Aorta (tissue), 5 donors: ENCODE measurements around the gene RIN1. TPM values are rescaled to one million over a fixed set of nuclear protein-coding genes. Genes with fewer than 3 reads are reported as not detected.

Experiments used
- ATAC-seq: fragments of 200-7000 bp; cut with Tn5 transposase; one replicate; pipeline ENCODE4 v1.9.1; 2022; ENCODE audit warnings: moderate library complexity; ENCODE audit not compliant: low FRiP score
- DNase-seq, 2 donors: peaks; one replicate each; pipeline ENCODE4 v3.0.0-alpha.2; 2020
- H3K27ac ChIP-seq, 2 donors: one replicate each; pipeline ENCODE4 v1.5.1; 2013; ENCODE audit warnings: low read length in 2 of 2, mild to moderate bottlenecking in 2 of 2, moderate library complexity in 2 of 2, control low read depth in 1 of 2, inconsistent platforms in 1 of 2, low read depth in 1 of 2
- H3K27me3 ChIP-seq, 2 donors: one replicate each; pipeline ENCODE4 v1.6.1; 2013; ENCODE audit warnings: control low read depth in 1 of 2, low read length in 1 of 2, mild to moderate bottlenecking in 1 of 2, moderate library complexity in 1 of 2; ENCODE audit not compliant: insufficient read depth in 2 of 2, control insufficient read depth in 1 of 2
- H3K36me3 ChIP-seq, 2 donors: one replicate each; pipeline ENCODE4 v1.6.1; 2013; ENCODE audit warnings: control low read depth in 1 of 2, low read length in 1 of 2, mild to moderate bottlenecking in 1 of 2; ENCODE audit not compliant: insufficient read depth in 2 of 2, control insufficient read depth in 1 of 2
- H3K4me1 ChIP-seq, 2 donors: one replicate each; pipeline ENCODE4 v1.6.1; 2013; ENCODE audit warnings: low read length in 2 of 2, control low read depth in 1 of 2, mild to moderate bottlenecking in 1 of 2, moderate library complexity in 1 of 2; ENCODE audit not compliant: insufficient read depth in 2 of 2, control insufficient read depth in 1 of 2
- H3K4me3 ChIP-seq, 2 donors: one replicate each; pipeline ENCODE4 v1.5.1; 2013; ENCODE audit warnings: low read length in 2 of 2, control low read depth in 1 of 2, mild to moderate bottlenecking in 1 of 2
- H3K9me3 ChIP-seq: one replicate; pipeline ENCODE4 v1.6.1; 2013; ENCODE audit warnings: mild to moderate bottlenecking, low read length; ENCODE audit not compliant: control insufficient read depth
- WGBS, 2 donors: extraction: QIAGEN DNeasy Blood & Tissue Kit; methylation state at CpG; one replicate each; pipeline ENCODE4 v1.1.7; 2013; 5-methylcytosine and 5-hydroxymethylcytosine counted together
- intact Hi-C, 2 donors: fragments of 100-400 bp; cut with DNase I; formaldehyde crosslinking; loops; one replicate each; pipeline versions ENCODE4 v1.14.2 to v1.15.0; 2022
- polyA plus RNA-seq, 2 donors: library from polyadenylated mRNA; stranded (reverse); fragments of 200-250 nt; gene quantifications; one replicate each; pipeline ENCODE4 v1.2.3, GENCODE V29; 2013
- total RNA-seq, 2 donors: library from RNA; stranded (reverse); fragmentation: NEBNext Ultra II Directional; extraction: Animal tissue kit (Norgen Biotek cat#: 25700); gene quantifications; one replicate each; pipeline ENCODE4 v1.2.1, GENCODE V29; 2021
- donor health status: healthy with polysubstance abuse.
- donor health status: Bipolar disorder and iron deficiency.
- donor health status: DM: no; HTN: no; CAD: no.
- donor health status: DM: no; HTN: no; CAD: no.
- donor health status: DM: yes; HTN: yes; CAD: no.

Gene RIN1
- total and polyA plus RNA-seq, 4 donors = 1.8 to 13.3 (median 8.7) TPM

- H3K27me3 ChIP-seq = no peaks in the 10 kb centered on the region
- WGBS, 2 donors = 82% methylated on average over 29 to 30 of the region's 30 CpGs
- H3K36me3 ChIP-seq = no peaks in the 10 kb centered on the region
- H3K27ac ChIP-seq = no peak overlapping the region
- no peaks in the 10 kb centered on the region for H3K4me1 ChIP-seq
- no peak overlapping the region for H3K4me3 ChIP-seq
- ATAC-seq (no peak), DNase-seq (no peak)
- H3K9me3 ChIP-seq = no peaks in the 10 kb centered on the region
- intact Hi-C loops = no loop called here
Measured at GRCh38 chr11:66293777-66294625, 42.2 kb downstream of the RIN1 start.

DNA sequence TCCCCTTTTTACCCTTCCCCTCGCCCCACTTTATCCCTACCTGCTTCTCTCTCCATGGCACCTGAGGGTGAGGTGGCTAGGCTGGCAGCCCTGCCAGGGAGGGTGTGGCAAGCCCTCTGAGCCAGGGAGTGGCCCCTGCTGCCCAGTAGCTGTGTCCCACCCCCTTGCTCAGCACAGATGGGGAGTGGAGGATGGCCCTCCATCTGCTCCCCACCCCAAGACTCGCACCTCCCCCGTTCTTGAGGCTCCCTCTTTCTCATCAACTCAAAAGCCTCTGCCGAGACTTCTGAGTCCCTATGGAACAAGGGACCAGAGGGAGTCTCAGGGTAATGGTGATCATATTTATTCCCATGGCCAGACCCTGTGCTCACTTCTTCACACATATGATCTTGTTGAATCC, 42.9 kb downstream of the RIN1 start:
- no peaks in the 10 kb centered on the region for H3K27me3 ChIP-seq
- H3K36me3 ChIP-seq = no peaks in the 10 kb centered on the region
- H3K4me3 ChIP-seq = no peak overlapping the region
- WGBS, 2 donors = 79 to 82% methylated on average over 4 of the region's 4 CpGs
- H3K9me3 ChIP-seq = no peaks in the 10 kb centered on the region
- intact Hi-C loops = no loop called here
- ATAC-seq (no peak), DNase-seq (no peak)
- no peaks in the 10 kb centered on the region for H3K4me1 ChIP-seq
- no peak overlapping the region for H3K27ac ChIP-seq

DNA sequence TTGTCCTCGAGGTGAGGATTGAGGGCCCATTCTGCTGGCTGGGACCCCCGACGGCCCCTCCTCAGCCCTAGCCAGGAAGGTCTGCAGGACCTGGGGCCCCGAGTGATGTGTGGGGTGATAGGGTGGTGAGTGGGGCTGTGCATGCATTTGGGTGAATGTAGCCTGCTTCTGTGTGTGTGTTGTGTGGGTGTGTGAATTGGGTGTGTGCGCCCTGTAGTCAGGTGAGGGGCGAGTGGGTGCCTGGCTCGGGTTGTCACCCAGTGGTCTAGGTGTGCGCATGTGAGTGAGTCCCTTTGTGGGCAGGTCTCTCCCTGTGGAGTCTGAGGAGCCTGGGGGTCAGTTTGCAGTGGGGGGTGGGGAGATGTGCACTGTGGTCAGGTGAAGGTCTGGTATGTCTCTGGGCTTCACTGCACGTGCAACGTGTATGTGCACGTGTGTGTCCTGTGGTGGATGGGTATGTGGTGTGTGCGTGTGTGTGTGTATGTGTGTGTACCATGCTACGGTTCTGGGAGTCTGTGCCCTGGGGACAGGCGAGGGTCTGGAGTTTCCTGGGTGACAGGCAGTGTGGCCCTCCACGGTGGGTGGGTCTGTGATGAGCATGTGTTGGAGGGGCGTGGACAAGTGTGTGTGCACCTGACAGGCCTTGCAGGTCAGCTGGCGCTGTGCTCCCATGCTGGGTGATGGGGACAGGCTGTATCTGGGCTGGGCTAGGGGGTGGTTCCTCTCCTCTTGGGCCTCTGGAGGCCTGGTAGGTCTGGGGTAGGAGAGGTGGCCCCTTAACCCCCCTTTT, 43.5 kb downstream of the RIN1 start:
- ATAC-seq = no peak
- H3K36me3 ChIP-seq = no peaks in the 10 kb centered on the region
- no peak overlapping the region for H3K27ac ChIP-seq
- H3K9me3 ChIP-seq = no peaks in the 10 kb centered on the region
- no peaks in the 10 kb centered on the region for H3K27me3 ChIP-seq
- WGBS, 2 donors = 60 to 62% methylated on average over 17 of the region's 17 CpGs
- intact Hi-C loops = no loop called here
- DNase-seq = no peak
- no peak overlapping the region for H3K4me3 ChIP-seq
- H3K4me1 ChIP-seq = no peaks in the 10 kb centered on the region

DNA sequence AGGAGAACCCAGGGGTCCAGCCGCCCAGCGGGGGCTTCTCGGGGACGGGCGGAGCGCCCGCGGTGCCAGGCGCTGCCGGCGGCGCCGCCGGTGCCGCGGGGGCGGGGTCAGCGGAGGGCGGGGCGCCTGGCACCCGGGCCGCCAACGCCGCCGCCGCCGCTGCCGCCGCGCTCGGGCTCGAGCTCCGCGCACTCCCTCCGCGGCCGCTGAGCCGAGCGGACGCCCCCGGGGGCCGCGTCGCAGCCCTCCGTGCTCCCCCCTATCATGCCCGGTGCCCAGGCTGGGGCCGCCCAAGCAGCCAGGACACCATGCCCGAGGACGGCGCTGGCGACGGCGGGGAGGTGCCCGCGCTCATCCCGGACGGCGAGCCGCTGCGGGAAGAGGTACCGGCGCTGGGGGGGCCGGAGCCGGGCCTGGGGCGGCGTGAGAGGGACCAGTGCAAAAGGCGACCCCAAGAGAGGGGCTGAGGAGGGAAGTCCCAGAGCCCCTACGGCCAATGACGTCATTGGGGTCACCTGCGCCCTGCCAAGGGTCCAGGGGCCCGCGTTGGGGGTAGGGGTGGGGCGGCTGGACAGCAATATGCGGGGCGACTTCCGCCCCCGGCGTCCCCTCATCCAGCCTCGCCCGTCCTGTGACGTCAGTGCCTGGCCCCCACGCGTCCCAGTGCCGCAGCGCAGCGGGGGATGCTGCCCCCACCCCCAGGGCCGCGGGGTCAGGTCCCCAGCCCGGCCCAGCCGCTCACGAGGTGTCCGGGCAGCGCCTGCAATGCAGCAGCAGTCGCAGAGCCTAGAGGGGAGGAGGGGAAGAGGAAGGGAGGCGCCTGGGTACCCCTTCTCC, 44.3 kb downstream of the RIN1 start, which contains the start of gene TMEM151A:
Gene TMEM151A, plus strand, starts transcription at position 189 of the 837 bp plus-strand sequence. Its CDS starts 120 bp downstream, at position 309.
- Histone ChIP-seq H3K4me3 (peak within 1 kb of the TSS; percentile 10 to 23), H3K9me3 (no peaks in the 10 kb centered on the region), H3K27me3 (no peaks in the 10 kb centered on the region), H3K27ac (no peak within 1 kb of the TSS), H3K36me3 (no peaks in the 10 kb centered on the region), H3K4me1 (no peaks in the 10 kb centered on the region)
- intact Hi-C loops = no loop called here
- ATAC-seq (no peak), DNase-seq (peak in 1 of 2 donors; percentile 50)
- 1 to 2% methylated on average over 58 to 95 of the region's 95 CpGs for WGBS, 2 donors

GRCh38 chr11:66291303-66291705, 44.9 kb downstream of the RIN1 start:
- no peak overlapping the region for H3K4me3 ChIP-seq
- intact Hi-C loops = no loop called here
- H3K36me3 ChIP-seq = no peaks in the 10 kb centered on the region
- no peak overlapping the region for H3K27ac ChIP-seq
- H3K4me1 ChIP-seq = no peaks in the 10 kb centered on the region
- DNase-seq (peak in 1 of 2 donors; percentile 57), ATAC-seq (no peak)
- 17 to 19% methylated on average over 13 to 16 of the region's 16 CpGs for WGBS, 2 donors
- no peaks in the 10 kb centered on the region for H3K9me3 ChIP-seq
- no peaks in the 10 kb centered on the region for H3K27me3 ChIP-seq

- ATAC-seq (no peak), DNase-seq (no peak)
- H3K4me3 ChIP-seq = no peak overlapping the region
- intact Hi-C loops = no loop called here
- no peaks in the 10 kb centered on the region for H3K9me3 ChIP-seq
- H3K36me3 ChIP-seq = no peaks in the 10 kb centered on the region
- 87 to 96% methylated on average over 2 of the region's 2 CpGs for WGBS, 2 donors
- no peak overlapping the region for H3K27ac ChIP-seq
- H3K4me1 ChIP-seq = no peaks in the 10 kb centered on the region
- H3K27me3 ChIP-seq = no peaks in the 10 kb centered on the region
Measured at GRCh38 chr11:66290330-66290621, 46.0 kb downstream of the RIN1 start.

GRCh38 chr11:66289548-66290329, 46.5 kb downstream of the RIN1 start:
- peak overlapping the region in 1 of 2 donors; percentile 59 for H3K27ac ChIP-seq
- peak; percentile 88 to 92 for DNase-seq
- no peaks in the 10 kb centered on the region for H3K4me1 ChIP-seq
- H3K9me3 ChIP-seq = no peaks in the 10 kb centered on the region
- intact Hi-C loops = no loop called here
- WGBS, 2 donors = 11 to 13% methylated on average over 36 of the region's 36 CpGs
- H3K27me3 ChIP-seq = no peaks in the 10 kb centered on the region
- no peaks in the 10 kb centered on the region for H3K36me3 ChIP-seq
- peak overlapping the region; percentile 6 to 23 for H3K4me3 ChIP-seq
- ATAC-seq = peak; percentile 79
